ENCODE measurements around the gene RPL36A. TPM values are rescaled to one million over a fixed set of nuclear protein-coding genes. Genes with fewer than 3 reads are reported as not detected.

RPL36A gene
- total and polyA plus RNA-seq, 2 of the 13 experiments (the other 11 are each of a cell fraction or from before 2014, with no cell fraction given), result 1,152 to 1,716 TPM

DNA sequence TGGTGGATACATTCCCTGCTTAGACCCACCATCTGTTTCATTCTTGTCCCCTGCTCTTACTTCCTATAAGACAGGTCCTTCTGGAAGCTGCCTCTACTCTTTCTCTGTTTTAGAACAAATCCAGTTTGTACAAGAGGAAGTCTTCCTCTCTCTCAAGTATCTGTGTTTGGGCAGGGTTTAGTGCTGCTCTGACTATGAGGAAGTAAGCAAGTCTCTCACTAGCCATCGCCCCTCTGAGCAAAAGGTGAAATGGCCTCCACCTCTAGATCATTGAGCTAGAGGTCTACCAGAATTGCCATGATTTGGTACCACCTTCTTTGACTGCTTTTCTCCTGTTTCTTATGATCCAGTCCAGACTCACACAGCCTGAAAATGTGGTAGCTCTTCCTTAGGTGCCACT lies 13.3 kb upstream of the RPL36A start (continued):
- TF ChIP-seq, protein P1, sequence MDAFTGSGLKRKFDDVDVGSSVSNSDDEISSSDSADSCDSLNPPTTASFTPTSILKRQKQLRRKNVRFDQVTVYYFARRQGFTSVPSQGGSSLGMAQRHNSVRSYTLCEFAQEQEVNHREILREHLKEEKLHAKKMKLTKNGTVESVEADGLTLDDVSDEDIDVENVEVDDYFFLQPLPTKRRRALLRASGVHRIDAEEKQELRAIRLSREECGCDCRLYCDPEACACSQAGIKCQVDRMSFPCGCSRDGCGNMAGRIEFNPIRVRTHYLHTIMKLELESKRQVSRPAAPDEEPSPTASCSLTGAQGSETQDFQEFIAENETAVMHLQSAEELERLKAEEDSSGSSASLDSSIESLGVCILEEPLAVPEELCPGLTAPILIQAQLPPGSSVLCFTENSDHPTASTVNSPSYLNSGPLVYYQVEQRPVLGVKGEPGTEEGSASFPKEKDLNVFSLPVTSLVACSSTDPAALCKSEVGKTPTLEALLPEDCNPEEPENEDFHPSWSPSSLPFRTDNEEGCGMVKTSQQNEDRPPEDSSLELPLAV (CRISPR knock-in tag; conservative IDR thresholded peaks at IDR 0.05; ENCODE audit: low read depth), result no peak

DNA sequence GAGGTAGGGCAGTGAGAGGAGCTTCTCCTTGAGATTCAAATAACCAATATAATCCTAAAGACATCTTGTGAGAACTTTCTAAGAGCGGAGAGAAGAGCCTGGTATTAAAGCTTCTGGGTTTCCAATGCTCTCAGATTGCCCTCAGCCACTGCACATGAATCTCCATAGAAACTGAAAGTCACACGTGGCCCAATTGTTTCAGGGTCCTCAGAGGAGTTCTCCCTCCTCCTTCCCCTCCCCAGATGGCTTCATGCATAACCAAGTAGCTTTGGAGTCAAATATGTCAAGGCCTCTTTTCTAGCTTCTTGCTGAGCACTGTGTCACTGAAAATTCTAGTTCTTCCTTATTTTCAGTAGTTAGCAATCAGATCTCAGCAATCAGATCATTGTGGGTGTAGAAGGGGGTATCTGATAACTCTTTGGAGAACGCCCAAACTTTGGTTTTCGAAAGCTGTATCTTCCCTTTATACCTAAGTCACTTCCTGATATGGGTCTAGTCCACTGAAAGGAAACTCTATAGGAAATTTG lies 7.1 kb upstream of the RPL36A start:
- Histone ChIP-seq H3K4me2 (ENCODE audit: low read depth, low read length) (peak overlapping the region; percentile 23; the same call in 1 of the 2 replicates), H3K9ac (ENCODE audit: insufficient read depth, low read depth, low read length) (no peak overlapping the region), H3K36me3 (replicated peaks in 1 of 2; ENCODE audit: control insufficient read depth in 1 of 2, insufficient read depth in 2 of 2, low read length in 2 of 2) (no peaks in the 10 kb centered on the region), H3K9me3 (ENCODE audit: low read length) (no peaks in the 10 kb centered on the region), H3K79me2 (ENCODE audit: insufficient read depth, low read length) (no peaks in the 10 kb centered on the region), H3K4me3 (replicated peaks in 1 of 3; ENCODE audit: insufficient read depth in 1 of 3, low read depth in 2 of 3, low read length in 3 of 3) (no peak overlapping the region), H3K4me1 (ENCODE audit: insufficient read depth, low read length) (no peaks in the 10 kb centered on the region), H3K27ac (ENCODE audit: extremely low read length, insufficient read depth, low read length) (no peak overlapping the region), H3K27me3 (ENCODE audit: control insufficient read depth in 1 of 2, insufficient read depth in 2 of 2, low read length in 2 of 2) (no peaks in the 10 kb centered on the region), H4K20me1 (ENCODE audit: insufficient read depth, low read length) (no peaks in the 10 kb centered on the region), H2AFZ (ENCODE audit: low read length) (no peak overlapping the region)
- ChIA-PET CTCF (ENCODE audit: low intra/inter-chr PET ratio, low total read pairs) (no interaction called here), POLR2A (no interaction called here)
- DNase-seq (ENCODE audit: low spot score), result no peak
- 0% methylated on average over 4 of the region's 4 CpGs for WGBS (ENCODE audit: low lambda C conversion rate)
- in situ Hi-C loops (cut with HindIII; ENCODE audit: extremely low pct_ligation_motif_present, low pct_unique_long_range_greater_than_20kb) (no loop called here), intact Hi-C loops (cut with micrococcal nuclease; ENCODE audit: unreplicated experiment) (no loop called here)
- FAIRE-seq, result no peak
- no peak for ATAC-seq
- TF ChIP-seq GATAD1 (CRISPR knock-in tag; IDR thresholded peaks at IDR 0.05) (no peak), JUN (CRISPR knock-in tag; IDR thresholded peaks at IDR 0.05) (no peak), SSRP1 (CRISPR knock-in tag; IDR thresholded peaks at IDR 0.05) (no peak), ZNF451 (CRISPR knock-in tag; IDR thresholded peaks at IDR 0.05) (no peak), ZNF616 (CRISPR knock-in tag; IDR thresholded peaks at IDR 0.05; ENCODE audit: low read depth) (no peak), ZFP90 (CRISPR knock-in tag; IDR thresholded peaks at IDR 0.05; ENCODE audit: borderline replicate concordance) (no peak)
- TF ChIP-seq, protein P2, sequence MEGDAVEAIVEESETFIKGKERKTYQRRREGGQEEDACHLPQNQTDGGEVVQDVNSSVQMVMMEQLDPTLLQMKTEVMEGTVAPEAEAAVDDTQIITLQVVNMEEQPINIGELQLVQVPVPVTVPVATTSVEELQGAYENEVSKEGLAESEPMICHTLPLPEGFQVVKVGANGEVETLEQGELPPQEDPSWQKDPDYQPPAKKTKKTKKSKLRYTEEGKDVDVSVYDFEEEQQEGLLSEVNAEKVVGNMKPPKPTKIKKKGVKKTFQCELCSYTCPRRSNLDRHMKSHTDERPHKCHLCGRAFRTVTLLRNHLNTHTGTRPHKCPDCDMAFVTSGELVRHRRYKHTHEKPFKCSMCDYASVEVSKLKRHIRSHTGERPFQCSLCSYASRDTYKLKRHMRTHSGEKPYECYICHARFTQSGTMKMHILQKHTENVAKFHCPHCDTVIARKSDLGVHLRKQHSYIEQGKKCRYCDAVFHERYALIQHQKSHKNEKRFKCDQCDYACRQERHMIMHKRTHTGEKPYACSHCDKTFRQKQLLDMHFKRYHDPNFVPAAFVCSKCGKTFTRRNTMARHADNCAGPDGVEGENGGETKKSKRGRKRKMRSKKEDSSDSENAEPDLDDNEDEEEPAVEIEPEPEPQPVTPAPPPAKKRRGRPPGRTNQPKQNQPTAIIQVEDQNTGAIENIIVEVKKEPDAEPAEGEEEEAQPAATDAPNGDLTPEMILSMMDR (CRISPR knock-in tag; IDR thresholded peaks at IDR 0.05), result no peak
- no TSS peak for BruUV-seq (replicated peaks)
